GM19324 (cell line): ENCODE measurements around the gene LGI4.

Experiments
- ATAC-seq: cut with Tn5 transposase; IDR thresholded peaks from one replicate; pipeline ENCODE4 v1.9.1; 2021; ENCODE audit warnings: mild to moderate bottlenecking, moderate library complexity; ENCODE audit not compliant: unreplicated experiment, low FRiP score

Gene LGI4

DNA sequence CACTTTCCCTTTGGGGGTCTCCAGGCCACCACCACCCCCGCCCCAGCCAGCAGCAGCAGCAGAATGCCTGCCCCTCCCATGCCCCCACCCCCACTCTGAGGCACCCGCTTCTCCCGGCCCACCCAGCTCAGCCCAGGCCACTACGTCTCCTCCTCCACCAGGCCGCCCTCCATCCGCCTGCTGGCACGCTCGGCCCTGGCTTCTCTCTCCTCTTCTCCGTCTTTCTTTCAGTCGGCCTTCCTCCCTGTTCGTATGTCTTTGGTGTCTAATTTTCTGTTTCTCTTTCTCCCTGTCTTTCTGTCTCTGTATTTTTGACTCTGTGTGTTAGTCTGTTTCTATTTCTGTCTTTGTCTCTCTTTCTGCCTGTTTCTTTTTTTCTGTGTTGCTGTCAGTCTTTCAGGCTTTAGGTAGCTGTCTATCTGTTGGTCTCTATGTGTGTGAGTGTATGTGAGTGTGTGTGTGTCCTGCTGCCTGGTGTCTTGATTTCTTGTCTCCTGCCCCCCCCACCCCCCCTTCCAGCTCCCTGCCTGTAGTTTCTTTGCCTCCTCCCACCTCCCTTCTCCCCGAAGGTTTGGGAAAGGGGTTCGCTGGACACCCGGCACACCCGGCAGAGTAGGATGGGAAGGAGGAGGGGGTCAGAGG lies at the start of gene LGI4:
LGI4 (minus strand) TSS at position 459 of the 642 bp plus-strand sequence; CDS start at position 80, 379 bp downstream.
- no peak for ATAC-seq

- no peak for ATAC-seq
These were observed 49.4 kb upstream of the LGI4 start for GRCh38 chr19:35184267-35184666.

DNA sequence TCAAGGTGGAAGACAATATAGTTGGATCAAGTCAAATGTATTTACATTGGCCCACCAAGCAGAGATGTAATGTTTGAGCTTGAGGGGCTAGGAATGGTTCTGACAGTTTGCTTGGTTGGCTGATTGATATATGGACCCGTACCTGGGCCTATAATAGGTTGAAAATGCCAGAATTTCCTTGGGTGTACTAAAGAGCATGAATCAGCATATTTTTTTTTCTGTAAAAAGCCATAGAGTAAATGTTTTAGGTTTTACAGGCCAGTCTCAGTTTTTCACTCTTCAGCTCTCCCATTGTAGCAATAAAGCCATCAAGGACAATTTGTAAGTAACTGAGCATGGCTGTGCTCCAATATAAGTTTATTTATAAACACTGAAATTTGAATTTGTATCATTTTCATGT lies 46.5 kb upstream of the LGI4 start:
- no peak for ATAC-seq

DNA sequence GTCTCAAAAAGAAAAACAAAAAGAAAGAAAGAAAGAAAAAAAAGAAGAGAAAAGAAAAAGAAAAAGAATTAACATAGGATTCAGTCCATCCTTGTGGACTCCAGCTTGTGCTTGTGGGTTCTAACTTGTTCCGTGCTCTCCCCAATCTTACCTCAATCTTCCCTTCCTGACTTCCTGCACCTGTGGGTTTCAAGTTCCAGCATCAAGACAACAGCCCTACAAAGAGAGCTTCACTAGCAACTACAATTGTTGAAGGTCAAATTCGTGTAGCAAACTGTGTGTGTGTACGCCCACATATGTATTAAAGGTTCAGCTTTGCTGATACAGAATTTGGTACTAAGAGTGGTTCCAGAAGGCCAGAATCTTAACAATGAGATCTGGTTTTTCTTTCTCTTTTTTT lies 45.0 kb upstream of the LGI4 start:
- ATAC-seq, result no peak

DNA sequence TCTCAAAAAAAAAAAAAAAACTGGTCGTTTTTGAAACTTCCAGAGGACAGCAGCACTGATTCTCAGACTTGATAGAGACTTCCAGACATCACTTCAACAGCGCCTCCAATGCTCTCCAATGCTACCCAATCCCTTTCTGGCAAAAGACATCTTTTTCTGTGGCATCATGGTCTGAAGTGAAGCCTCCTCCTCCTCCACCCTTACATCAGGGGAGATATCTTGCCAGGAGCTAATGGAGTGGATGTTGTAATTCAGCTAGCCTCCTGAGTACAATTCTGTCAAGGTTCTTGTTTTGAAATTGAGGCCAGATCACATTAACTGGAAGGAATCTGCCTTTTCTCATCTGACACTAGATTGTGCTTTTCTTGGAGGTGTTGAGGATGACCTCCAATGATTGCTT lies 43.8 kb upstream of the LGI4 start:
- no peak for ATAC-seq

GRCh38 chr19:35177377-35178274 lies 42.8 kb upstream of the LGI4 start:
- ATAC-seq, result no peak

- no peak for ATAC-seq
These were observed 41.3 kb upstream of the LGI4 start for GRCh38 chr19:35176181-35176570.

DNA sequence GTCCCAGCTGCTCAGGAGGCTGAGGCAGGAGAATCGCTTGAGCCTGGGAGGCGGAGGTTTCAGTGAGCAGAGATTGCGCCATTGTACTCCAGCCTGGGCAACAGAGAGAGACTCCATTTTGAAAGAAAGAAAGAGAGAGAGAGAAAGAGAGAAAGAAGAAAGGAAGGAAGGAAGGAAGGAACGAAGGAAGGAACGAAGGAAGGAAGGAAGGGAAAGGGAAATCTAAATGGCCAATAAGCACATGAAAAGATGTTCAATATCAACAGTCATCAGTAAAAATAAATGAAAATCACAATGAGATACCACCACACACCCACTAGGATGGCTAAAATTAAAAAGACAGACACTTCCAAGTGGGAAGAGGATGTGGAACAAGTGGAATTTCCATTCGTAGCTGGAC lies 39.4 kb upstream of the LGI4 start:
- ATAC-seq, result no peak

DNA sequence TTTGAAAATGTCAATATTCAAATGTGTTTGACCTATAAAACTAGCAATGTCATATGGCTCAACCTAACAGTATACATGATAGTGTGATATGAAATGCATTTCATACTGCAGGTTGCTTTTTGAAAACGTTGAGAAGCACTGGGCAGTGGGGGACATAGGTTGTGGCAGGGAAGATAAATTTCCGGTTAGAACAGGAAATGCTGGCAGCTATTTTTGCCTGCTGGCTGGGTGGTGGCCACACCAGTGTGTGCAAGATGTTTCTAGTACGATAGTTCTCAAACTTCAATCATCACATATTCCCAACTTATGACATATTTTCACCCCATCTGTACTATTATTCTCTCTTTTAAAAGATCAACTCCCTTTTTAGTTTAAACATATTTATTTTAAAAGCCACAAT lies 36.9 kb upstream of the LGI4 start:
- no peak for ATAC-seq

- no peak for ATAC-seq
These were observed 35.7 kb upstream of the LGI4 start for GRCh38 chr19:35170359-35171061.

- ATAC-seq, result no peak
These were observed 34.5 kb upstream of the LGI4 start for GRCh38 chr19:35169221-35169995.

DNA sequence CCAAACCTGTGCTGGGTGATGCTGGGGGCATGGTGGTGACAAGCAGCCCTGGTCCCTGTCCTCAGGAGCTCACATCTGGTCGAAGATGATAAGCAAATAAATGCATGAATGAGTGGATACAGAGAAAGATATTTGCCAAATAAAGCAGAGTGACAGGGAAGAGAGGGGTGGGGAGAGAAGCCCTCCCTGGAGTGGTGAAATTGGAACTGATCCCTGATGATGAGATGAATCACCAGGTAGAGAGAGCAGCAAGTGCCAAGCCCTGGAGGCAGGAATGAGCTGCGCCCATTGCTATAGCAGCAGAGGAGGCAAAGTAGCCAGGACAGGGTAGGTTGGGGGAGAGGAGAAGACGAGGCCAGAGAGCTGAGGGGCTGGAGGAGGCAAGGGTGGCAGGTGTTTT lies 33.3 kb upstream of the LGI4 start:
- ATAC-seq, result no peak

DNA sequence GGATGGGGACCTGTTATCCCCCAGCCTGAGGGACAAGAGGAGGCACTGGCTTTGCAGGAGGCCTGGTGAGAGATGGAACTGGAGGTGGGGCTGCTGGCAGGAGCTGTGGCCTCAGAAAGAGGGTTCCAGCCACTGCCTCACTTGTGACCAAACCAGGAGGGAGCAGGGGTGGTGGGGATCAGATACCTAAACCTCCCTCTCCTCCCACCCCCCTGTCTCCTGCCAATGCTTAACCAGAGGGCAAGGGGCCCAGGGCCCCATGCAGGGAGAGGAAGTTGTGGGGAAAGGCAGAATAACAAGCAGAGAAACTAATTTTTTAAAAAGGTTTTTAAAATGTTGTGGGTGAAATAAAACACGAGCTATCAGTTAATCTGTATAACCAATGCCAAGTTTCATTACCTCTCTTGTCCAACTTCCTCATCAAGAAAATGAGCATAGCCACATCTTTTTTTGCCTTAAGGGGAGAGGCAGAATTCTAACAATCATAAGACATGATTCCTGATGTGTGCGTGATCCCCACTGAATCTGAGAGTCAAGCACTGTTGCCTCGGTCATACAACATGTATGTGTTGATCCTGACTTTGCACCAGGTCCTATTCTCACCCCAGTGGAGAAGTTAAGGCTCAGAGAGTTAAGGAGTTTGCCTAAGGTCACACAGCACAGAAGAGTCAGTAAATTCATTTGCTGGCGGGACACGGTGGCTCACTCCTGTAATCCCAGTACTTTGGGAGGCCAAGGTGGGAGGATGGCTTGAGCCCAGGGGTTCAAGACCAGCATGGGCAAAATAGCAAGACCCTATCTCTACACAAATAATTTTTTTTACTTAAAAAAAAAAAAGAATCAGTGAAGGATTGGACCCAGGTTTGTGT lies 32.6 kb upstream of the LGI4 start:
- ATAC-seq, result no peak

DNA sequence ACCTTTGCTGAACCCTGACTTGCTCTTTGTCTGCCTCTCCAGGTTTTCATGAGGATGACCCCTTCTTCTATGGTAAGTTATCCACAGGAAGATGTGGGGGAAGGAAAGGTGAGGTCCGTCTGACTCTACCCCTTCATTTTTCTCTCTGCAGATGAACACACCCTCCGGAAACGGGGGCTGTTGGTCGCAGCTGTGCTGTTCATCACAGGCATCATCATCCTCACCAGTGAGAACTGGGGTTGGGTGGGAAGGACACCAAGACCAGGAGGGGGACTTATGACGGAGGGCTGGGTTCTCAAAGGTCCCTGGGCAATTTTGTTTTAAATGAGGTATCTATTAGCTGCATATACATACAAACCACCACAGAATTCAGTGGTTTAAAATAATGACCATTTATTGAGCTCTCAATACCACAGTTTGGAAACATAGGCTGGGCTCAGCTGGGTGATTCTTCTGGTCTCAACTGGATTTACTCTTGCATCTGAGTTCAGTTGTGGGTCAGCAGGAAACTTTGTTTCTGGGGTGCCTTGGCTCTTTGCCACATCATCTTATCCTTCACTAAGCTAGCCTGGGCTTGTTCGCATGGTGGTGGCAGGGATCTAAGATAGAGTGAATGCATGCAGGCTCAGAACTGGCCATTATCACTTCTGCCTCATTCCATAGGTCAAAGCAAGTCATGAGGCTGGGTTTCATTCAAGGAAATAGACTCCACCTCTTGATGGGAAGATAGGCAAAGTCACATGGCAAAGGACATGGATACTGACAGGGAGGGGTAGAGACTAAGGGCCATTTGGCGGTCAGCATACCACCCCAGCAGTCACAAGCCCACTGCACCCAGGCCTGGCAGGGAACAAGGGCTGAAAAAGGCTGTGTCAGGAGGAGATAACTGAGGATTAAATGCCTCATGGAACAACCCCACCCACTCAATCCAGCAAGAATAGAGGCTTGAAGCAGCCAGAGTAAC lies 31.5 kb upstream of the LGI4 start:
- ATAC-seq, result no peak

GRCh38 chr19:35165200-35166058 lies 30.6 kb upstream of the LGI4 start:
- no peak for ATAC-seq

DNA sequence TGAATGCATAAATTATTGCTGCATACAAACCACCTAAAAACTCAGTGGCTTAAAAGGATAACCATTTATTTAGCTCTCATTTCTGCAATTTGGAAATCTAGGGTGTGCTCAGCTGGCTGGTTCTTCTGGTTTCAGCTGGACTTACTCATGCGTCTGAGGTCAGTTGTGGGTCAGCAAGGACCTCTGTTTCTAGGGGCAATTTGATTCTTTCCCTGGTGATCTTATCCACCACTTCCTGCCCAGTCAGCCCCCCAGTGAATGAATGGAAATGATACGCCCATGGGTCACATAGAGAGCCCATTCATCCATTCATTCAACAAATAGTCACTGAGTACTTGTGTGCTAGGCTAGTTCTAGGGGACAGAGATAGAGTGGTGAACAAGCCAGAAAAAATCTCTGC lies 29.6 kb upstream of the LGI4 start:
- ATAC-seq, result no peak

DNA sequence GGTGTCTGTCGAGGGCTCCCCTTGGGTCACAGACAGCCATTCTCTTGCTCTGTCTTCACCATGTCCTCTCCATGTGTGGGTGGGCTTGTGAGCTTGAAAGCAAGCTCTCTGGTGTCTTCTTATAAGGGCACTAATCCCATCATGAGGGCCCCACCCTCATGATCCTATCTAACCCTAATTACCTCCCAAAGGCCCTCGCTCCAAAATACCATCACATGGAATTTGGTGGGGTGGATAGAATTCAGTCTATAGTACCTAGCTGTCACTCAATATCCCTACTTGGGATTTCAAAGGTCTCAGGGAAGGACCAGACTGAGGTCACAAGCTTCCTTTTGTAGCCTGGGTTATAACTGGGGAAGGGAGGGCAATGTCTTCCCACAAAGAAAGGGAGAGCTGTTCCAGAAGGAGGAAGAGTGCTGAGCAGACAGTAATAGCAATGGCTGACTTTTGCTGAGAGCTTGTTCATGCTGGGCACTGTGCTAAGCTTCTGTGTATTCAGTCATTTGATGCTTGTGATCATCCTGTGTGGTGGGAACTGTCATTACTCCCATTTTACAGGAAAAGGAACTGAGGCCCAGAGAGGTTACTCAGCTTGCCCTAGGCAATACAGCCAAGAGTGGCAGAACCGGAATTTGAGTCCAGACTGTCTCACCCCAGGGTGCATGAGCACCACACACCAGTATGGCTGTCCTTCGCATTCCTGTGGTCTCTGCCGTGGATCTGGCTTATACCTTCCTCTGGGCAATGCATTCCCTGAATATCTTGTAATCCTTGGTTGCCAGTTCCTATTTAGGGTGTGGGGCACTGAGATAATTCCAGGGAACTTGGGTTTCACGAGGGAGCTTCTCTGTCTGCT lies 27.8 kb upstream of the LGI4 start:
- no peak for ATAC-seq
